ENCODE measurements around the gene CCDC7. TPM values are rescaled to one million over a fixed set of nuclear protein-coding genes. Genes with fewer than 3 reads are reported as not detected.
"Not testable (repeated sequence)": the region's sequence is repeated elsewhere in the genome, so short reads cannot be mapped to it uniquely, and the experiment has no call there.

Gene CCDC7
- total RNA-seq, 4 donors from 2014 or later, result 2.4 to 12.5 (median 10.5) TPM

DNA sequence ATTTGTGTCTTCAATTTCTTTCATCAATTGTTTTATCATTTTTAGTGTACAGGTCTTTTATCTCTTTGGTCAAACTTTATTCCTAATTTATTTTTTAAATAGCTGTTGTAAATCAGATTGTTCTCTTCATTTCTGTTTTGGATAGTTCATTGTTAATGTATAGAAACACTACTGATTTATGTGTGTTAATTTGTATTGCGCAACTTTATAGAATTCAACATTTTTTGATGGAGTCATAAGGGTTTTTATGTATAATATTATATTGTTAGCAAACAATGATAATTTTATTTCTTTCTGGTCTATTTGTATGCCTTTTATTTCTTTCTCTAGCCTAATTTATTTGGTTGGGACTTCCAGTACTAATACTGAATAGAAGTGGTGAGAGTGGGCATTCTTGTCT, 181.2 kb downstream of the CCDC7 start:
- TF ChIP-seq, protein P1, sequence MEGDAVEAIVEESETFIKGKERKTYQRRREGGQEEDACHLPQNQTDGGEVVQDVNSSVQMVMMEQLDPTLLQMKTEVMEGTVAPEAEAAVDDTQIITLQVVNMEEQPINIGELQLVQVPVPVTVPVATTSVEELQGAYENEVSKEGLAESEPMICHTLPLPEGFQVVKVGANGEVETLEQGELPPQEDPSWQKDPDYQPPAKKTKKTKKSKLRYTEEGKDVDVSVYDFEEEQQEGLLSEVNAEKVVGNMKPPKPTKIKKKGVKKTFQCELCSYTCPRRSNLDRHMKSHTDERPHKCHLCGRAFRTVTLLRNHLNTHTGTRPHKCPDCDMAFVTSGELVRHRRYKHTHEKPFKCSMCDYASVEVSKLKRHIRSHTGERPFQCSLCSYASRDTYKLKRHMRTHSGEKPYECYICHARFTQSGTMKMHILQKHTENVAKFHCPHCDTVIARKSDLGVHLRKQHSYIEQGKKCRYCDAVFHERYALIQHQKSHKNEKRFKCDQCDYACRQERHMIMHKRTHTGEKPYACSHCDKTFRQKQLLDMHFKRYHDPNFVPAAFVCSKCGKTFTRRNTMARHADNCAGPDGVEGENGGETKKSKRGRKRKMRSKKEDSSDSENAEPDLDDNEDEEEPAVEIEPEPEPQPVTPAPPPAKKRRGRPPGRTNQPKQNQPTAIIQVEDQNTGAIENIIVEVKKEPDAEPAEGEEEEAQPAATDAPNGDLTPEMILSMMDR (IDR thresholded peaks at IDR 0.05), result no peak
- no peak for TF ChIP-seq POLR2A (IDR thresholded peaks at IDR 0.05)
- H3K4me3 ChIP-seq (ENCODE audit: low read depth, poor library complexity, severe bottlenecking), result no peak overlapping the region
- DNase-seq (ENCODE audit: low spot score in 2 of 2), result no peak
- WGBS, 2 donors, result 0 to 46% methylated on average over 1 of the region's 1 CpG
- intact Hi-C loops (cut with DNase I; ENCODE audit: low total_unique reads), result no loop called here

DNA sequence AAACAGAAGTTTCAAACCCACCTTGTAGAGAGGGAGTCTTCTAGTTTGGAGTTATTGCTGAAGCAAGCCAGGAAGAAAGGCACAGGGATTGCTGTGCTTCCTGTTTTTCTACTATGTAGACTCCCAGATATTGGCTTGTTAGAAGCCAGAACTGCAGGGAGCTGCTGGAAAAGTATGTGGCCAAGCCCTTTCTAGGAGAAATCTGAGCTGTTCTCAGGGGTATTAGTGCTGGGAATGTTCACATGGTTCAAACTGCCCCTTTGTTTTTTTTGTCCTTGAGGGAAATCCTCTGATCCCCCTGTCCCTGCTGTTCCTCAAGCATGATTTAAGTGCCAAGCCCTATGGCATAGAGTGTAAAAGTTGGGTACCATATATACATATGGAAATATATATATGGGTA, 184.0 kb downstream of the CCDC7 start:
- no peak overlapping the region for H3K4me3 ChIP-seq (ENCODE audit: low read depth, poor library complexity, severe bottlenecking)
- no peak for DNase-seq (ENCODE audit: low spot score in 2 of 2)
- TF ChIP-seq, protein P1 (IDR thresholded peaks at IDR 0.05), result no peak
- TF ChIP-seq POLR2A (IDR thresholded peaks at IDR 0.05), result no peak
- intact Hi-C loops (cut with DNase I; ENCODE audit: low total_unique reads), result no loop called here

DNA sequence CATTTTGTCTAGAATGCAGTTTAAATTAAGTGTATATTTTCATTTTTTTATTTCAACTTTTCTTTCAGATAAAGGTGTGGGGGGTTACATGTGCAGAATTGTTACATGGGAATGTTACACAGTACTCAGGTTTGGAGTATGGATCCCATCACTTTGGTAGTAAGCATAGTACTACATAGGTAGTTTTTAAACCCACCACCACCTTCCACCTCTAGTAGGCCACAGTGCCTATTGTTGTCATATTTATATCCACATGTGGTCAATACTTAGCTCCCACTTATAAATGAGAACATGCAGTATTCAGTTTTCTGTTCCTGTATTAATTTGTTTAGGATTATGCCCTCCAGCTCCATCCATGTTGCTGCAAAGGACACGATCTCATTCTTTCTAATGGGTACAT, 200.6 kb downstream of the CCDC7 start:
- no peak for DNase-seq (ENCODE audit: low spot score in 2 of 2)
- TF ChIP-seq POLR2A (IDR thresholded peaks at IDR 0.05), result no peak
- TF ChIP-seq, protein P1 (IDR thresholded peaks at IDR 0.05), result no peak
- no peak overlapping the region for H3K4me3 ChIP-seq (ENCODE audit: low read depth, poor library complexity, severe bottlenecking)
- WGBS, 2 donors, result 38 to 51% methylated on average over 1 of the region's 1 CpG
- intact Hi-C loops (cut with DNase I; ENCODE audit: low total_unique reads), result no loop called here

DNA sequence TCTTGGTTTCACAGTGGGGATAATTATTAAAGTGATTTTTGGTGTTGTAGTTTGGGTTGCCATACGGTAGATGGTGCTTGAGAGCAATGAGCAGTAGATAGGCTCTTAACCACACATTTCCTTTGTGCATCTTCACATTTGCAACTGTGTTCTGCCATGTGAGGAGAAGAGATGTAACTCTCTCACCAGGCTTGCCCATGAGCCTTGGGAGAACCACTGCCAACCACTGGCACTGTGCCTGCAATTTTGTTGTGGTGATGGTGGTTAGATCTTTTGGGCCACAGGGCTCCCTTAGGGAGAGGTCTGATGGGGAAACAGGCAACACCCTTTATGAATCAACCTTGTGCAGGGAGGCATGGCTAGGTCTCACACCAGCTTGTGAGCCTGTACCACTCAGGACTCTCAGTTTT, 204.3 kb downstream of the CCDC7 start:
- intact Hi-C loops (cut with DNase I; ENCODE audit: low total_unique reads), result no loop called here
- WGBS, 2 donors, result 83 to 86% methylated on average over 1 of the region's 1 CpG

DNA sequence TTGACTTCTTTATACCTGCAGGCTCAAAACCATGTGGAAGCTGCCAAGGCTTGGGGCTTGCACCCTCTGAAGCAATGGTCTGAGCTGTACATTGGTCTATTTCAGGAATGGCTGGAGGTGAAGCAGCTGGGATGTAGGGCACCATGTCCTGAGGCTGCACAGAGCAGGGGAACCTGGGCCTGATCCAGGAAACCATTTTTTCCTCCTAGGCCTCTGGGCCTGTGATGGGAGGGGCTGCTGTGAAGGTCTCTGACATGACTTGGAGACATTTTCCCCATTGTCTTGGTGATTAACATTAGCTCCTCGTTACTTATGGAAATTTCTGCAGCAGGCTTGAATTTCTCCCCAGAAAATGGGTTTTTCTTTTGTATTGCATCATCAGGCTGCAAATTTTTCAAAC, 211.5 kb downstream of the CCDC7 start:
- intact Hi-C loops (cut with DNase I; ENCODE audit: low total_unique reads); DNase-seq (ENCODE audit: low spot score in 2 of 2); H3K4me3 ChIP-seq (ENCODE audit: low read depth, poor library complexity, severe bottlenecking): not testable (repeated sequence)
- WGBS, 2 donors, result 70 to 92% methylated on average over 1 of the region's 1 CpG

More for the DNA sequence above, 204.3 kb downstream of the CCDC7 start:
- H3K4me3 ChIP-seq (ENCODE audit: low read depth, poor library complexity, severe bottlenecking), result no peak overlapping the region
- DNase-seq (ENCODE audit: low spot score in 2 of 2), result no peak
- TF ChIP-seq, protein P1 (IDR thresholded peaks at IDR 0.05), result no peak
- TF ChIP-seq POLR2A (IDR thresholded peaks at IDR 0.05), result no peak

DNA sequence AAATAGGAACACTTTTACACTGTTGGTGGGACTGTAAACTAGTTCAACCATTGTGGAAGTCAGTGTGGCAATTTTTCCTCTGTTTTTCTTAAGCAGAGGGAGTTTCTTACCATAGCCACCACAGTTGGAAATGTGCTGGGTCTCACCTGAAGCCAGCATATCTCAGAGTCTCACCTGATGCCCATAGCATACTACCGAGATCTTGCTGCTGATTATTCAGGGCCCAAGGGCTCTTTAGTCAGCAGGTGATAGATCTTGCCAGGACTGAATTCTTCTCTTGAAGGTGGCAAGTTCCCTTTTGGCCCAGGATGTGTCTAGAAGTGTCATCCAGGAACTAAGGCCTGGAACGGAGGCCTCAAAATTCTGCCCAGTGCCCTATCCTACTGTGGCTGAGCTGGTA, 215.4 kb downstream of the CCDC7 start:
- TF ChIP-seq POLR2A (IDR thresholded peaks at IDR 0.05), result no peak
- TF ChIP-seq, protein P1 (IDR thresholded peaks at IDR 0.05), result no peak
- intact Hi-C loops (cut with DNase I; ENCODE audit: low total_unique reads), result no loop called here
- WGBS, 2 donors, result 95 to 100% methylated on average over 2 of the region's 2 CpGs

More for the DNA sequence above, 215.4 kb downstream of the CCDC7 start:
- H3K4me3 ChIP-seq (ENCODE audit: low read depth, poor library complexity, severe bottlenecking), result no peak overlapping the region
- no peak for DNase-seq (ENCODE audit: low spot score in 2 of 2)
